A549 (cell line): ENCODE results near the gene TSPAN19.

ENCODE experiments used
- CBX8 ChIP-seq: fragments of 200-600 bp; sonication (generic); IDR thresholded peaks from 2 replicates; pipeline ENCODE4 v1.6.1; 2016
- CHD2 ChIP-seq: fragments of 150-350 bp; IDR thresholded peaks from 2 replicates; pipeline ENCODE4 v1.6.1; 2014; ENCODE audit warnings: low read length; ENCODE audit not compliant: partially characterized antibody
- CTCF ChIP-seq: fragments of >200 bp; sonication (Bioruptor Twin); formaldehyde crosslinking; IDR thresholded peaks from 3 replicates; pipeline ENCODE4 v1.5.1; 2016
- ELK1 ChIP-seq: fragments of 150-350 bp; IDR thresholded peaks from 2 replicates; pipeline ENCODE4 v1.6.1; 2014; ENCODE audit warnings: low read depth, mild to moderate bottlenecking, low read length
- EP300 ChIP-seq, 2 experiments: fragments of >200 bp; sonication (Bioruptor Twin); formaldehyde crosslinking; IDR thresholded peaks; 2 replicates in 1 of 2; 3 replicates in 1 of 2; pipeline ENCODE4 v1.6.1; 2016 to 2017
- MYC ChIP-seq: IDR thresholded peaks from 2 replicates; pipeline ENCODE4 v1.6.1; 2012; ENCODE audit warnings: mild to moderate bottlenecking, inconsistent platforms, low read length, improper control_type of control experiment, borderline replicate concordance
- PBX3 ChIP-seq: IDR thresholded peaks from 2 replicates; pipeline ENCODE4 v1.6.1; 2012
- SMC3 ChIP-seq: fragments of >200 bp; sonication (Bioruptor Twin); formaldehyde crosslinking; IDR thresholded peaks from 3 replicates; pipeline ENCODE4 v1.6.1; 2018; ENCODE audit warnings: inconsistent platforms

GRCh38 chr12:85036733-85037132 lies 656 bp upstream of the TSPAN19 start:
- TF ChIP-seq CTCF: no peak
- no peak for TF ChIP-seq PBX3
- no peak for TF ChIP-seq SMC3
- TF ChIP-seq ELK1: no peak
- TF ChIP-seq CHD2: no peak
- TF ChIP-seq EP300 (IDR thresholded peaks at IDR 0.05): no peak
- TF ChIP-seq CBX8: no peak
- TF ChIP-seq MYC: no peak
